ENCODE data around the gene SLC22A14. TPM values are rescaled to one million over a fixed set of nuclear protein-coding genes. Genes with fewer than 3 reads are reported as not detected.

The SLC22A14 gene
- total and polyA plus RNA-seq, 9 of the 15 experiments (the other 6 are each of a cell fraction or from before 2014, with no cell fraction given) = 0.03 to 0.07 TPM; not detected in 7

DNA sequence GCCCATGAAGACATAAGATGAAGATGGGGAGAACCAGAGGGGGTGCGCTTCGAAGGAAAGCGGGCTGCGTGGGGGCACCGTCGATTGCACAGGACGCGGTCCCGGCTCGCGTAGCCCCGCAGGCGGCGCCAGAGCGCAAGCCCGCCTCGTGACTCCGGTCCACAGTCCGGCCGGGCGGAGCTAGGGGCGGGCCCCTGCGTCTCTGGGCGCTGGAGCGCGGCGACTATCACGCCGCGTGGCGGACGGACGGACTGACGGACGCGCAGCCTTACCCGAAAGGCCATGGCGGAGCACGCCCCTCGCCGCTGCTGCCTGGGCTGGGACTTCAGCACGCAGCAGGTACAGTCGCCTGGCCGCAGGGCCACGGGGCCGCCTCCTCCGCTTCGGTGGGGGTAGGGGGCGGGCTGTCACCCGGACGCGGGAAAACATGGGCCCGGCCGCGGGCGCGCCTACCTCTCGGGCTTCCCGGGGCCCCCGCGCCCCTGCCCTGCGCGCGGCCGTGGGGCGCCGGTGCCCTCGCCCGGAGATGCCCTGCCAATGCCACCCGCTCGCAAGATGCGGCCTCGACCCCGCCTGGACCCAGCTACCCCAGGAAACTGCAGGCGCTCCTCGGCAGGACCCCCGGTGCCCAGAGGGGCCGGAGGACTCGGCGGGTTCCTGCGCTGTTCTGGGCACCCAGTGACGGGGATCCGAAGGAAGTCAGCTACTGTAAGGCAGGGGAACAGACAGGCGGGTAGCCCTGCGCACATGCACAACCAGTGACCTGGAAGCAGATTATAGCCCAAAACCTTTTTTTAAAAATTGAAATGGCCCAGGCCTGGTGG lies 64.7 kb downstream of the SLC22A14 start, which contains the start of gene XYLB (continued):
- TF ChIP-seq, protein P1, sequence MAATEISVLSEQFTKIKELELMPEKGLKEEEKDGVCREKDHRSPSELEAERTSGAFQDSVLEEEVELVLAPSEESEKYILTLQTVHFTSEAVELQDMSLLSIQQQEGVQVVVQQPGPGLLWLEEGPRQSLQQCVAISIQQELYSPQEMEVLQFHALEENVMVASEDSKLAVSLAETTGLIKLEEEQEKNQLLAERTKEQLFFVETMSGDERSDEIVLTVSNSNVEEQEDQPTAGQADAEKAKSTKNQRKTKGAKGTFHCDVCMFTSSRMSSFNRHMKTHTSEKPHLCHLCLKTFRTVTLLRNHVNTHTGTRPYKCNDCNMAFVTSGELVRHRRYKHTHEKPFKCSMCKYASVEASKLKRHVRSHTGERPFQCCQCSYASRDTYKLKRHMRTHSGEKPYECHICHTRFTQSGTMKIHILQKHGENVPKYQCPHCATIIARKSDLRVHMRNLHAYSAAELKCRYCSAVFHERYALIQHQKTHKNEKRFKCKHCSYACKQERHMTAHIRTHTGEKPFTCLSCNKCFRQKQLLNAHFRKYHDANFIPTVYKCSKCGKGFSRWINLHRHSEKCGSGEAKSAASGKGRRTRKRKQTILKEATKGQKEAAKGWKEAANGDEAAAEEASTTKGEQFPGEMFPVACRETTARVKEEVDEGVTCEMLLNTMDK (IDR thresholded peaks at IDR 0.05; ENCODE audit: borderline replicate concordance, insufficient read depth, low read depth, low read length, poor library complexity, severe bottlenecking) = peak; percentile 100
- no peak for TF ChIP-seq GTF2A2 (tag; IDR thresholded peaks at IDR 0.05)
- TF ChIP-seq POLR2G (IDR thresholded peaks at IDR 0.05; ENCODE audit: low read depth, low read length) = peak; percentile 93
- peak; percentile 50 for TF ChIP-seq E2F4 (CRISPR knock-in tag; IDR thresholded peaks at IDR 0.05; ENCODE audit: low read depth)
- no peak for TF ChIP-seq ZNF184 (CRISPR knock-in tag; IDR thresholded peaks at IDR 0.05)
- peak; percentile 92; the same call in 1 of the 2 replicates for TF ChIP-seq PHF8 (IDR thresholded peaks at IDR 0.05; ENCODE audit: borderline replicate concordance, low read length)
- TF ChIP-seq SETDB1 (IDR thresholded peaks at IDR 0.05; ENCODE audit: low read length) = no peak
- no peak for TF ChIP-seq THRB (CRISPR knock-in tag; conservative IDR thresholded peaks at IDR 0.05)
- TF ChIP-seq HEY1 (CRISPR knock-in tag; IDR thresholded peaks at IDR 0.05; ENCODE audit: borderline replicate concordance) = no peak
- TF ChIP-seq, protein P2, sequence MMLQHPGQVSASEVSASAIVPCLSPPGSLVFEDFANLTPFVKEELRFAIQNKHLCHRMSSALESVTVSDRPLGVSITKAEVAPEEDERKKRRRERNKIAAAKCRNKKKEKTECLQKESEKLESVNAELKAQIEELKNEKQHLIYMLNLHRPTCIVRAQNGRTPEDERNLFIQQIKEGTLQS (IDR thresholded peaks at IDR 0.05) = no peak
- TF ChIP-seq, protein P2 (CRISPR knock-in tag; conservative IDR thresholded peaks at IDR 0.05) = peak; percentile 80
- TF ChIP-seq CCAR2 (IDR thresholded peaks at IDR 0.05; ENCODE audit: low read depth, low read length) = no peak
- TF ChIP-seq, protein P3, sequence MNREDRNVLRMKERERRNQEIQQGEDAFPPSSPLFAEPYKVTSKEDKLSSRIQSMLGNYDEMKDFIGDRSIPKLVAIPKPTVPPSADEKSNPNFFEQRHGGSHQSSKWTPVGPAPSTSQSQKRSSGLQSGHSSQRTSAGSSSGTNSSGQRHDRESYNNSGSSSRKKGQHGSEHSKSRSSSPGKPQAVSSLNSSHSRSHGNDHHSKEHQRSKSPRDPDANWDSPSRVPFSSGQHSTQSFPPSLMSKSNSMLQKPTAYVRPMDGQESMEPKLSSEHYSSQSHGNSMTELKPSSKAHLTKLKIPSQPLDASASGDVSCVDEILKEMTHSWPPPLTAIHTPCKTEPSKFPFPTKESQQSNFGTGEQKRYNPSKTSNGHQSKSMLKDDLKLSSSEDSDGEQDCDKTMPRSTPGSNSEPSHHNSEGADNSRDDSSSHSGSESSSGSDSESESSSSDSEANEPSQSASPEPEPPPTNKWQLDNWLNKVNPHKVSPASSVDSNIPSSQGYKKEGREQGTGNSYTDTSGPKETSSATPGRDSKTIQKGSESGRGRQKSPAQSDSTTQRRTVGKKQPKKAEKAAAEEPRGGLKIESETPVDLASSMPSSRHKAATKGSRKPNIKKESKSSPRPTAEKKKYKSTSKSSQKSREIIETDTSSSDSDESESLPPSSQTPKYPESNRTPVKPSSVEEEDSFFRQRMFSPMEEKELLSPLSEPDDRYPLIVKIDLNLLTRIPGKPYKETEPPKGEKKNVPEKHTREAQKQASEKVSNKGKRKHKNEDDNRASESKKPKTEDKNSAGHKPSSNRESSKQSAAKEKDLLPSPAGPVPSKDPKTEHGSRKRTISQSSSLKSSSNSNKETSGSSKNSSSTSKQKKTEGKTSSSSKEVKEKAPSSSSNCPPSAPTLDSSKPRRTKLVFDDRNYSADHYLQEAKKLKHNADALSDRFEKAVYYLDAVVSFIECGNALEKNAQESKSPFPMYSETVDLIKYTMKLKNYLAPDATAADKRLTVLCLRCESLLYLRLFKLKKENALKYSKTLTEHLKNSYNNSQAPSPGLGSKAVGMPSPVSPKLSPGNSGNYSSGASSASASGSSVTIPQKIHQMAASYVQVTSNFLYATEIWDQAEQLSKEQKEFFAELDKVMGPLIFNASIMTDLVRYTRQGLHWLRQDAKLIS (CRISPR knock-in tag; IDR thresholded peaks at IDR 0.05) = peak; percentile 90
- TF ChIP-seq, protein P4, sequence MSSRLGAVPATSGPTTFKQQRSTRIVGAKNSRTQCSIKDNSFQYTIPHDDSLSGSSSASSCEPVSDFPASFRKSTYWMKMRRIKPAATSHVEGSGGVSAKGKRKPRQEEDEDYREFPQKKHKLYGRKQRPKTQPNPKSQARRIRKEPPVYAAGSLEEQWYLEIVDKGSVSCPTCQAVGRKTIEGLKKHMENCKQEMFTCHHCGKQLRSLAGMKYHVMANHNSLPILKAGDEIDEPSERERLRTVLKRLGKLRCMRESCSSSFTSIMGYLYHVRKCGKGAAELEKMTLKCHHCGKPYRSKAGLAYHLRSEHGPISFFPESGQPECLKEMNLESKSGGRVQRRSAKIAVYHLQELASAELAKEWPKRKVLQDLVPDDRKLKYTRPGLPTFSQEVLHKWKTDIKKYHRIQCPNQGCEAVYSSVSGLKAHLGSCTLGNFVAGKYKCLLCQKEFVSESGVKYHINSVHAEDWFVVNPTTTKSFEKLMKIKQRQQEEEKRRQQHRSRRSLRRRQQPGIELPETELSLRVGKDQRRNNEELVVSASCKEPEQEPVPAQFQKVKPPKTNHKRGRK (tag; IDR thresholded peaks at IDR 0.05) = no peak

All from K562 (cell line).